AG09319 (cell line): ENCODE data around the gene FLNA.
"Not testable (repeated sequence)": the region's sequence is repeated elsewhere in the genome, so short reads cannot be mapped to it uniquely, and the experiment has no call there.

Source experiments
- DNase-seq: peaks from one replicate; pipeline ENCODE4 v3.0.0-alpha.2; 2010; ENCODE audit warnings: low read depth; ENCODE audit errors: extremely low read depth
- TF ChIP-seq, protein P1 (sequence below): IDR thresholded peaks from 2 replicates; pipeline ENCODE4 v1.5.1; 2011; ENCODE audit warnings: low read depth, mild to moderate bottlenecking, inconsistent platforms, low read length, moderate library complexity

The FLNA gene

DNA sequence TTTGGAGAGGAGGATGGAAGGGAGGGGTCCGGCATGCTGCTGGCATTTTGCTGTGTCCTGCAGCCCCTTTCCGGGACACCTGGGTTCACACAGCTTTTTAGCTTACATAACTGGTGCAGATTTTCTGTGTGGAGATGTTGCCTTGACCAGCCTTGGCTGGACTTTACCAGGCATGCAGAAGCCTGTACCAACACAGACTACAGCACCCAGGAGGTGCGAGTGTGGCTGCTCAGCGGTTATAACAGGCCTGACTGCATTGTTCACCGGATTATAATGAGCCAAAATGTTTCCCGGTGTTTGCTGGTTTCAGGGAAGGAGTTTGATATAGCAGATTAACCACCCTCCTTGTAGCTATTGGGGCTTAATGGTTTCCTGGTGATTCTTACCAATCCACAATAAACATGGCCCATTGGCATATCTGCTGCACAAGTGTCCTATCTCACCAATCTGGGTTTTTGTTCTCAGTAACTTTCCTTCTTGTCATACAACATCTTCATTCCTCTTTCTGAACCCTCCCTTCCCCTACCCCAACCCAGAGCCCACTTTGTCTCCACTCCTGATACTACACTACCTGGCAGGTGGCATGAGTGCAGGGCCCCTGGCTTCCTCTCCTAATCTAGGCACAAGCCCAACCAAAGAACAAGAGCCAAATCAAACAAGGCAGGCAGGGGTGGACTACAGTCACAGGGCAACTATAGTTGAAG is 27.6 kb upstream of the FLNA start:
- TF ChIP-seq, protein P1, sequence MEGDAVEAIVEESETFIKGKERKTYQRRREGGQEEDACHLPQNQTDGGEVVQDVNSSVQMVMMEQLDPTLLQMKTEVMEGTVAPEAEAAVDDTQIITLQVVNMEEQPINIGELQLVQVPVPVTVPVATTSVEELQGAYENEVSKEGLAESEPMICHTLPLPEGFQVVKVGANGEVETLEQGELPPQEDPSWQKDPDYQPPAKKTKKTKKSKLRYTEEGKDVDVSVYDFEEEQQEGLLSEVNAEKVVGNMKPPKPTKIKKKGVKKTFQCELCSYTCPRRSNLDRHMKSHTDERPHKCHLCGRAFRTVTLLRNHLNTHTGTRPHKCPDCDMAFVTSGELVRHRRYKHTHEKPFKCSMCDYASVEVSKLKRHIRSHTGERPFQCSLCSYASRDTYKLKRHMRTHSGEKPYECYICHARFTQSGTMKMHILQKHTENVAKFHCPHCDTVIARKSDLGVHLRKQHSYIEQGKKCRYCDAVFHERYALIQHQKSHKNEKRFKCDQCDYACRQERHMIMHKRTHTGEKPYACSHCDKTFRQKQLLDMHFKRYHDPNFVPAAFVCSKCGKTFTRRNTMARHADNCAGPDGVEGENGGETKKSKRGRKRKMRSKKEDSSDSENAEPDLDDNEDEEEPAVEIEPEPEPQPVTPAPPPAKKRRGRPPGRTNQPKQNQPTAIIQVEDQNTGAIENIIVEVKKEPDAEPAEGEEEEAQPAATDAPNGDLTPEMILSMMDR, result no peak
- no peak for DNase-seq

- DNase-seq, result no peak
These were observed 26.8 kb upstream of the FLNA start for GRCh38 chrX:154401045-154401799.

GRCh38 chrX:154400369-154400817 is 26.0 kb upstream of the FLNA start:
- DNase-seq, result not testable (repeated sequence)

More at GRCh38 chrX:154401045-154401799, 26.8 kb upstream of the FLNA start:
- TF ChIP-seq, protein P1, result no peak

DNA sequence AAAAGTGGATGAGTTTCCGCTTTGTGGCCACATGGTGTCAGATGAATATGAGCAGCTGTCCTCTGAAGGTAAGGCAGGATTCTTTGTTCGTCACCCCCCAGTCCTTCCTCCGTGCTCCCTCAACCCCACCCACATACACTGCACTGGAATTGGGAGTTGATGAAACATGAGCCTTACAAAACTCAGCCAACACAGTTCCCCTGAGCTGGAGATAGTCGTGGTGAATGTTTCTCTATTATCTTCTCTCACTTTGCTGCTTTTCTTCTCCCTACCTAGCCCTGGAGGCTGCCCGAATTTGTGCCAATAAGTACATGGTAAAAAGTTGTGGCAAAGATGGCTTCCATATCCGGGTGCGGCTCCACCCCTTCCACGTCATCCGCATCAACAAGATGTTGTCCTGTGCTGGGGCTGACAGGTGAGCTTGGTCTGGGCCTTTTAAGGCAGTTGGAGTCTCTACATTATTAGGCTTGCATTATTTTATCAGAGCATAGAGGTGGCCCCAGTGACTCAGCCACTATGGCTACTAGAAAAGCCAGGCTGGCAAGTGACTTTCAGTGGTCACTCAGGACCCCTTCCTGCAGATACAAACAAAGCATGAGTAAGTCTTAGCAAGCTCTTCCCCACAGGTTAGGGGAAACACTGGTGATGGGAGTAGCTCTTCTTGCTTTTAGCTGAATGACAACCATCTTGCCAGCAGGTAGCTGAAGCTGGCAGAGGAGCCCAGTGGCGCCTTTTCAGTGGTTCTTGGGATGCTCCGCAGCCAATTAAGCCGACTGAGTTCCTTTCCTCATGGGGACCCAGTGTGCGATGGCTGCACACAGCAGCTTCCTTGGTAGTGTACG is 25.3 kb upstream of the FLNA start:
- TF ChIP-seq, protein P1, result no peak
- DNase-seq, result no peak

- TF ChIP-seq, protein P1, result peak; percentile 59
- peak; percentile 53 for DNase-seq
These were observed 24.5 kb upstream of the FLNA start for GRCh38 chrX:154398668-154399526.

DNA sequence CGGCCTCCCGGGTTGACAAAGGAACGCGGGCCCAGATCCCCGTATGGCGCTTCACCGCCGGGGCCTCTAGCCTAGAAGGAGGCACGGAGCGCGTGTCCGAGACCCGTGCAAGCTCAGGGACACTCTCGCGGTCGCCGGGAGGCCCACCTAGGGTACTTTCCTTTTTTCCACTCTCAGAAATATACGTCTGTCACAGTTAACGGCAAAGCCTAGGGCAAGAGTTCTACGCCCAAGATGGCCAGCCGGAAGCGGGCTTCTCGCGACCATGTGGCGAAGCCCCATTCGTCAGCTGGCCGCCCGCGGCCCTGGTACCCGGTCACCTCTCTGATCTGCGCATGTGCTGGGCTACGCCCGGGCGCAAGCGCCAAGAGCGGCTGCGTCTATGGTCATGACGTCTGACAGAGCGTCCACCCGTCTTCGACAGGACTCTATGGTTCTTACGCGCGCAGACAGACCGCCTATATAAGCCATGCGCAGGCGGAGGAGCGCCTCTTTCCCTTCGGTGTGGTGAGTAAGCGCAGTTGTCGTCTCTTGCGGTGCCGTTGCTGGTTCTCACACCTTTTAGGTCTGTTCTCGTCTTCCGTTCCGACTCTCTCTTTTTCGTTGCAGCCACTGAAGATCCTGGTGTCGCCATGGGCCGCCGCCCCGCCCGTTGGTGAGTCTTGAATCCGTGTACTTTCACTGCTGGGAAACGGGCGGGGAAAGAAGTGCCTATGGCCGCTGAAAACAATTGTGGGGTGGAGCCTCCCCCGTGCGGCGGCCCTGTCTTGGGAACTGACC is 23.6 kb upstream of the FLNA start, which contains the start of gene RPL10:
TSS of gene RPL10 (plus strand) at position 490 of the 780 bp plus-strand sequence. CDS start at position 633, 143 bp downstream.
- TF ChIP-seq, protein P1, result no peak
- DNase-seq, result peak; percentile 94
